SJSA1 (cell line): Measurements from ENCODE around the gene DUT. TPM values are rescaled to one million over a fixed set of nuclear protein-coding genes. Genes with fewer than 3 reads are reported as not detected.

Experiments
- DNase-seq, 2 experiments: peaks; one replicate each; pipeline ENCODE4 v3.0.0-alpha.2; 2015 to 2020; ENCODE audit warnings: low spot score in 2 of 2, low read depth in 1 of 2
- H3K27ac ChIP-seq: fragments of 250-450 bp; sonication (Bioruptor Pico); 2 replicates; pipeline ENCODE4 v1.5.1; 2020; ENCODE audit warnings: mild to moderate bottlenecking, moderate library complexity
- H3K27me3 ChIP-seq: fragments of 250-450 bp; sonication (Bioruptor Pico); replicated peaks from 2 replicates; pipeline ENCODE4 v1.5.1; 2020; ENCODE audit warnings: mild to moderate bottlenecking, moderate library complexity
- H3K36me3 ChIP-seq: fragments of 250-450 bp; sonication (Bioruptor Pico); 2 replicates; pipeline ENCODE4 v1.5.1; 2020; ENCODE audit warnings: mild to moderate bottlenecking
- H3K4me1 ChIP-seq: fragments of 250-450 bp; sonication (Bioruptor Pico); replicated peaks from 2 replicates; pipeline ENCODE4 v1.6.1; 2021; ENCODE audit warnings: mild to moderate bottlenecking
- H3K4me3 ChIP-seq: fragments of 250-450 bp; sonication (Bioruptor Pico); 2 replicates; pipeline ENCODE4 v1.5.1; 2020; ENCODE audit warnings: mild to moderate bottlenecking
- H3K9me3 ChIP-seq: fragments of 250-450 bp; sonication (Bioruptor Pico); replicated peaks from 2 replicates; pipeline ENCODE4 v1.5.1; 2020; ENCODE audit warnings: mild to moderate bottlenecking
- total RNA-seq: library from RNA; depleted of rRNA; stranded (reverse); fragments of >200 nt; shearing (Covaris generic); gene quantifications from 2 replicates; pipeline ENCODE4 v1.2.3, GENCODE V29; 2014; rRNA removed

Gene DUT
- total RNA-seq, 1 experiment from 2014 or later = 114 TPM

DNA sequence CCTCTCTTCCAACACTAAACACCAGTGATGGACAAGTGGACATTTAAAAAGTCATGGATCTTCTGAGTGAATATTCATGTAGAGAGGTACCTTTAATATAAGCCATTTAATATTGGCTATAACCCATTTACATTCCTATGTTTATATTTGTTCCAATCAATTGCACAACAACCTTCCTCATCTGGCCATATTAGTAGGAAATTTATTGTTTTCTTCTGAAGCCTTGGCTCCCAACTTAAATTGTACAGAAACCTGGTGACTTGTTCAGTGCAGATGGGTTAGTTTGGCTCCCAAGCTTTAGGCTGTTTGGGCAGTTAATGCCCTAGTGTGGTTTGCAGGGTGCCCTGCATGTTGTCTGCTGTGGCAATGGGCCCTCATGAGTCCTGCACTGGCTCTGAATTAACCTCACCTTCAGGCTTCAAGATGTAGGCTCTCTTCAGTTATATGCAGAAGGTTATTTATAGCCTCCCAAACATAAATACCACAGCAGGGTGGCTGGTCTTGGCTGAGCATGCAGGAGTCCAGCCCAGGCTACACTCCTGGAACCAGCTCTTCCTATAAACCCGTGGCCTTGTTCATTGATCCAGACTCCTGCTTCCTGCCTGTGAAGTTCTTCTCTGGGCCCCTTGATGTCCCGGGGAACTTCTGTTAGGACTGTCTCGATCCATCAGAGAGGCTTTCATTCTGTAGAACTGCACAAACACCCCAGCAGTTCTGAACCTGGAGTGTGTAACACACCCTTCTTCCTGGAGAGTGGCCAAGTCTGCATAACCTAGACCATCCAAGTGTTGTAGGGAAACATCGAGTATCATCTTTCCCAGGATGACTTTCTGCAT lies 57.0 kb downstream of the DUT start:
- Histone ChIP-seq H3K27ac (no peak overlapping the region), H3K36me3 (no peaks in the 10 kb centered on the region), H3K4me1 (peaks cover 26% of the 10 kb centered on the region), H3K27me3 (no peaks in the 10 kb centered on the region), H3K4me3 (no peak overlapping the region), H3K9me3 (no peaks in the 10 kb centered on the region)
- DNase-seq = no peak

DNA sequence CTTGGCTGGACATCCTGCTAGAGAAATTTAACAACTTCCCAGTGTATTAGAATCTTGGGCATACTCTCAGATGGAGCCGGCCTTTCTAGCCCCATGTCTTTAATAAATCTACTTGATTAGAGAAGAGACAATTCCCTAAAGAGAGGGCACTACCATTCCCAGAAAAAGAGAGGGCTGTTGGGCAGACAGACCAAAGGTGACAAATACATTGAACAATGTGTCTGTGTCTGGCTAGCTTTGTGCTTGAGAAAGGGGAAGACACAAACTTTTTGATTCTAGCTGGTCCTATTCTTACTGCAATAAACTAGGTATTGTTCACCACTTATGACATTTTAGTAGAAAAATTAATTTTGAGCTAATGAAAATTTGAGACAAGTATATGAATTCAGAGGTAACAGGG lies 57.7 kb downstream of the DUT start:
- no peaks in the 10 kb centered on the region for H3K36me3 ChIP-seq
- H3K27ac ChIP-seq = no peak overlapping the region
- no peaks in the 10 kb centered on the region for H3K9me3 ChIP-seq
- peaks cover 26% of the 10 kb centered on the region for H3K4me1 ChIP-seq
- H3K4me3 ChIP-seq = no peak overlapping the region
- DNase-seq = no peak
- no peaks in the 10 kb centered on the region for H3K27me3 ChIP-seq

GRCh38 chr15:48389691-48390143 lies 58.5 kb downstream of the DUT start:
- Histone ChIP-seq H3K4me1 (peaks cover 26% of the 10 kb centered on the region), H3K36me3 (no peaks in the 10 kb centered on the region), H3K9me3 (no peaks in the 10 kb centered on the region), H3K27me3 (no peaks in the 10 kb centered on the region), H3K27ac (peak overlapping the region; percentile 31), H3K4me3 (no peak overlapping the region)
- no peak for DNase-seq

- Histone ChIP-seq H3K4me1 (peaks cover 26% of the 10 kb centered on the region), H3K36me3 (no peaks in the 10 kb centered on the region), H3K27me3 (no peaks in the 10 kb centered on the region), H3K27ac (no peak overlapping the region), H3K9me3 (no peaks in the 10 kb centered on the region), H3K4me3 (no peak overlapping the region)
- DNase-seq = no peak
Measured at GRCh38 chr15:48391950-48392349, 60.7 kb downstream of the DUT start.

DNA sequence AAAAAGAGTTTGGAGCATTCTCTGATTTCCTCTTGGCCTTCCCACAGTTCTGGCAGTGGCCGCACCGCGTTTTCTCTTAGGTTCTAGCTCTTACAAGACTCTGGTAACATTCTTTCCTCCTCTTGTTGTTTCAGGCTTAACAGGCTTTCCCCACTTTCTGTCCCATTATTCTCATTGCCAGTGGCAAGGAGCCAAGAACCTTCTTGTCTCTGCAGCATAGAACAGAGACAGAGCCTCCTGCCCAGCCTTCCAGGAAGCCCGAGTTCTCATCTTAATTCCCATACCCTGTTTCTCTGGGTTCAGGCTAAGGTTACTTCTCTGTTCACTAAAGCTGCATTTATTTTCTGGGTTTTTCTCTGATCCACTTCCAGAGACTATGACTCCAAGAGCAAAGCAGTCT lies 61.1 kb downstream of the DUT start:
- H3K4me3 ChIP-seq = no peak overlapping the region
- no peak for DNase-seq

More for the DNA sequence above, 61.1 kb downstream of the DUT start:
- Histone ChIP-seq H3K27me3 (no peaks in the 10 kb centered on the region), H3K36me3 (no peaks in the 10 kb centered on the region), H3K27ac (no peak overlapping the region), H3K4me1 (peaks cover 26% of the 10 kb centered on the region), H3K9me3 (no peaks in the 10 kb centered on the region)

Other genes with a start within 250 kb of the DUT start
- gene SLC24A5, start 210.4 kb upstream of the DUT start, total RNA-seq = not detected in 2 replicates
- gene MYEF2, start 153.1 kb upstream of the DUT start, total RNA-seq = 4.4 and 7.1 TPM in 2 replicates
- gene CTXN2, start 139.8 kb upstream of the DUT start, total RNA-seq = not detected in 2 replicates
- gene SLC12A1, start 125.1 kb upstream of the DUT start, total RNA-seq = not detected in 2 replicates